Esophagus (tissue), 2 donors: Measurements from ENCODE around the gene TMPRSS15. TPM values are rescaled to one million over a fixed set of nuclear protein-coding genes. Genes with fewer than 3 reads are reported as not detected.
A peak's percentile ranks its signal among the peaks of the same experiment; 100 is the strongest.

Experiments
- H3K27ac ChIP-seq, 2 donors: one replicate each; pipeline ENCODE4 v1.5.1; 2013; ENCODE audit warnings: low read depth in 2 of 2, mild to moderate bottlenecking in 2 of 2, inconsistent platforms in 1 of 2, low read length in 1 of 2, moderate library complexity in 1 of 2
- H3K27me3 ChIP-seq, 2 donors: one replicate each; pipeline ENCODE4 v1.6.1; 2013; ENCODE audit warnings: low read length in 2 of 2, control low read depth in 1 of 2, mild to moderate bottlenecking in 1 of 2; ENCODE audit not compliant: insufficient read depth in 2 of 2, control insufficient read depth in 1 of 2
- H3K36me3 ChIP-seq, 2 donors: one replicate each; pipeline ENCODE4 v1.6.1; 2013; ENCODE audit warnings: low read length in 1 of 2; ENCODE audit not compliant: control insufficient read depth in 2 of 2, insufficient read depth in 2 of 2
- H3K4me1 ChIP-seq, 2 donors: one replicate each; pipeline ENCODE4 v1.6.1; 2013; ENCODE audit warnings: low read length in 1 of 2; ENCODE audit not compliant: control insufficient read depth in 2 of 2, insufficient read depth in 2 of 2
- H3K4me3 ChIP-seq, 2 donors: one replicate each; pipeline ENCODE4 v1.5.1; 2013; ENCODE audit warnings: low read length in 2 of 2, mild to moderate bottlenecking in 2 of 2, low read depth in 1 of 2, moderate library complexity in 1 of 2
- H3K9me3 ChIP-seq, 2 donors: one replicate each; pipeline ENCODE4 v1.6.1; 2013; ENCODE audit warnings: mild to moderate bottlenecking in 2 of 2, low read depth in 1 of 2, low read length in 1 of 2, moderate library complexity in 1 of 2; ENCODE audit not compliant: control insufficient read depth in 2 of 2, insufficient read depth in 1 of 2
- WGBS, 2 donors: extraction: QIAGEN DNeasy Blood & Tissue Kit; methylation state at CpG; one replicate each; pipeline ENCODE4 v1.1.7; 2013; 5-methylcytosine and 5-hydroxymethylcytosine counted together
- polyA plus RNA-seq, 2 donors: library from polyadenylated mRNA; stranded (reverse); fragments of 200-250 nt; gene quantifications; one replicate each; pipeline ENCODE4 v1.2.3, GENCODE V29; 2013
- donor health status: healthy with polysubstance abuse.
- donor health status: Bipolar disorder and iron deficiency.

The TMPRSS15 gene
- polyA plus RNA-seq, 2 donors, result not detected

GRCh38 chr21:18253221-18253620, 150.4 kb downstream of the TMPRSS15 start:
- Histone ChIP-seq H3K27me3 (no peaks in the 10 kb centered on the region), H3K9me3 (no peaks in the 10 kb centered on the region), H3K27ac (no peak overlapping the region), H3K36me3 (no peaks in the 10 kb centered on the region), H3K4me1 (no peaks in the 10 kb centered on the region), H3K4me3 (no peak overlapping the region)
- 64 to 65% methylated on average over 2 of the region's 2 CpGs for WGBS, 2 donors

GRCh38 chr21:18252680-18253079, 150.9 kb downstream of the TMPRSS15 start:
- no peaks in the 10 kb centered on the region for H3K9me3 ChIP-seq
- no peaks in the 10 kb centered on the region for H3K36me3 ChIP-seq
- WGBS, 2 donors, result 58 to 65% methylated on average over 5 of the region's 5 CpGs
- no peak overlapping the region for H3K4me3 ChIP-seq
- H3K27ac ChIP-seq, result no peak overlapping the region
- no peaks in the 10 kb centered on the region for H3K27me3 ChIP-seq
- no peaks in the 10 kb centered on the region for H3K4me1 ChIP-seq

- Histone ChIP-seq H3K27me3 (no peaks in the 10 kb centered on the region), H3K27ac (no peak overlapping the region), H3K9me3 (no peaks in the 10 kb centered on the region), H3K4me3 (no peak overlapping the region), H3K36me3 (no peaks in the 10 kb centered on the region), H3K4me1 (no peaks in the 10 kb centered on the region)
- 58 to 68% methylated on average over 4 of the region's 4 CpGs for WGBS, 2 donors
Observed at GRCh38 chr21:18252256-18252655, 151.3 kb downstream of the TMPRSS15 start.

- no peaks in the 10 kb centered on the region for H3K27me3 ChIP-seq
- H3K27ac ChIP-seq, result no peak overlapping the region
- H3K4me1 ChIP-seq, result no peaks in the 10 kb centered on the region
- H3K4me3 ChIP-seq, result no peak overlapping the region
- H3K9me3 ChIP-seq, result no peaks in the 10 kb centered on the region
- no peaks in the 10 kb centered on the region for H3K36me3 ChIP-seq
Observed at GRCh38 chr21:18251065-18251464, 152.5 kb downstream of the TMPRSS15 start.

GRCh38 chr21:18249672-18250071, 153.9 kb downstream of the TMPRSS15 start:
- peaks cover 0 to 6% of the 10 kb centered on the region in 2 donors for H3K9me3 ChIP-seq
- H3K36me3 ChIP-seq, result no peaks in the 10 kb centered on the region
- no peaks in the 10 kb centered on the region for H3K27me3 ChIP-seq
- 51 to 66% methylated on average over 2 of the region's 2 CpGs for WGBS, 2 donors
- no peak overlapping the region for H3K27ac ChIP-seq
- no peak overlapping the region for H3K4me3 ChIP-seq
- H3K4me1 ChIP-seq, result peaks cover 4 to 10% of the 10 kb centered on the region in 2 donors

- Histone ChIP-seq H3K27ac (no peak overlapping the region), H3K27me3 (peaks cover 0 to under 1% of the 10 kb centered on the region in 2 donors), H3K36me3 (no peaks in the 10 kb centered on the region), H3K9me3 (peaks cover 0 to 6% of the 10 kb centered on the region in 2 donors), H3K4me3 (no peak overlapping the region), H3K4me1 (peaks cover 4 to 10% of the 10 kb centered on the region in 2 donors)
- WGBS, 2 donors, result 64 to 74% methylated on average over 1 of the region's 1 CpG
Observed at GRCh38 chr21:18248171-18248570, 155.4 kb downstream of the TMPRSS15 start.

- Histone ChIP-seq H3K27me3 (peaks cover 0 to 4% of the 10 kb centered on the region in 2 donors), H3K4me1 (peaks cover 4 to 10% of the 10 kb centered on the region in 2 donors), H3K27ac (no peak overlapping the region), H3K4me3 (peak overlapping the region; percentile 18 to 51), H3K9me3 (peaks cover 0 to 6% of the 10 kb centered on the region in 2 donors), H3K36me3 (no peaks in the 10 kb centered on the region)
- 9 to 11% methylated on average over 22 of the region's 22 CpGs for WGBS, 2 donors
Observed at GRCh38 chr21:18245464-18245967, 158.1 kb downstream of the TMPRSS15 start.

- WGBS, 2 donors, result 5% methylated on average over 46 to 72 of the region's 72 CpGs
Observed at GRCh38 chr21:18244671-18245463, 158.7 kb downstream of the TMPRSS15 start, which contains the start of gene CHODL. Gene CHODL (plus strand): TSS chr21:18244833. CDS start chr21:18245224, 391 bp downstream.

GRCh38 chr21:18235545-18235944, 168.0 kb downstream of the TMPRSS15 start:
- 60 to 64% methylated on average over 1 of the region's 1 CpG for WGBS, 2 donors
- H3K4me1 ChIP-seq, result no peaks in the 10 kb centered on the region
- H3K36me3 ChIP-seq, result no peaks in the 10 kb centered on the region
- no peak overlapping the region for H3K27ac ChIP-seq
- no peak overlapping the region for H3K4me3 ChIP-seq
- H3K27me3 ChIP-seq, result no peaks in the 10 kb centered on the region
- no peaks in the 10 kb centered on the region for H3K9me3 ChIP-seq

More at GRCh38 chr21:18244671-18245463, 158.7 kb downstream of the TMPRSS15 start, which contains the start of gene CHODL:
- Histone ChIP-seq H3K4me3 (peak within 1 kb of the TSS; percentile 18 to 51), H3K9me3 (peaks cover 0 to 6% of the 10 kb centered on the region in 2 donors), H3K36me3 (no peaks in the 10 kb centered on the region), H3K27me3 (peaks cover 0 to 4% of the 10 kb centered on the region in 2 donors), H3K27ac (no peak within 1 kb of the TSS), H3K4me1 (peaks cover 4 to 10% of the 10 kb centered on the region in 2 donors)
